AG20443 (cell line): ENCODE data around the gene PTPRN2.
"Not testable (repeated sequence)": the region's sequence is repeated elsewhere in the genome, so short reads cannot be mapped to it uniquely, and the experiment has no call there.

Source experiments
- DNase-seq: peaks from one replicate; pipeline ENCODE4 v3.0.0; 2012; ENCODE audit warnings: low spot score, mixed read lengths

PTPRN2 gene

DNA sequence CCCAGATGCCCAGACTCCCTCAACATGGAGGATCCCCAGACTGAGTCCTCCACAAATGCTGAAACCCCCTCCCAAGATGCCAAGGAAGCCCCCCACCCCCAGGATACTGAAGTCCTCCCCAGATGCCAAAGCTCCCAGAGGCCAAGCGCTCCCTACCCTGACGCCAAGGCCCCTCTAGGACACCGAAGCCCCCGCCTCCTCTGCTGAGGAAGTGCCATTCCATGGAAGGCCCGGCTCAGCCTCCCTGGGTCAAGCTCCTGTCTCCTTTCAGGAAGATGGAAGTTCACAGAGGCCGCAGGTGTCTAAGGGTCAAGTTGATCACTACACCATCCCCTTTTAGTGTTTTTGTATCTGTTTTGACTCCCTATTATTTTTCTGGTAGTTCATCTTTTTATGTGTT lies 644.1 kb downstream of the PTPRN2 start:
- no peak for DNase-seq

DNA sequence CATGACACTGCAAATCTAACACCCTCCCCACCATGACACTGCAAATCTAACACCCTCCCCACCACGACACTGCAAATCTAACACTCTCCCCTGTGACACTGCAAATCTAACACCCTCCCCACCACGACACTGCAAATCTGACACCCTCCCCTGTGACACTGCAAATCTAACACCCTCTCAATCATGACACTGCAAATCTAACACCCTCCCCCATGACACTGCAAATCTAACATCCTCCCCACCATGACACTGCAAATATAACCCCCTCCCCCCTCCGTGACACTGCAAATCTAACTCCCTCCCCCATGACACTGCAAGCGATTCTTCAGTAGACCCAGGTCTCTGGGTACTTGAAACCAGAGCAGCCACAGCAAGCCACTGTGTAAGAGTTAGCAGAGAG lies 646.4 kb downstream of the PTPRN2 start:
- DNase-seq, result no peak

DNA sequence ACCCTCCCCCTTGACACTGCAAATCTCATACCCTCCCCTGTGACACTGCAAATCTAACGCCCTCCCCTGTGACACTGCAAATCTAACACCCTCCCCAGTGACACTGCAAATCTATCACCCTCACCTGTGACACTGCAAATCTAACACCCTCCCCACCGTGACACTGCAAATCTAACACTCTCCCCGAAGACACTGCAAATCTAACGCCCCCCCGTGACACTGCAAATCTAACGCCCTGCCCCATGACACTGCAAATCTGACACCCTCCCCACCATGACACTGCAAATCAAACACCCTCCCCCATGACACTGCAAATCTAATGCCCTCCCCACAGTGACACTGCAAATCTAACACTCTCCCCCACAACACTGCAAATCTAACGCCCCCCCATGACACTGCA lies 647.1 kb downstream of the PTPRN2 start:
- no peak for DNase-seq

DNA sequence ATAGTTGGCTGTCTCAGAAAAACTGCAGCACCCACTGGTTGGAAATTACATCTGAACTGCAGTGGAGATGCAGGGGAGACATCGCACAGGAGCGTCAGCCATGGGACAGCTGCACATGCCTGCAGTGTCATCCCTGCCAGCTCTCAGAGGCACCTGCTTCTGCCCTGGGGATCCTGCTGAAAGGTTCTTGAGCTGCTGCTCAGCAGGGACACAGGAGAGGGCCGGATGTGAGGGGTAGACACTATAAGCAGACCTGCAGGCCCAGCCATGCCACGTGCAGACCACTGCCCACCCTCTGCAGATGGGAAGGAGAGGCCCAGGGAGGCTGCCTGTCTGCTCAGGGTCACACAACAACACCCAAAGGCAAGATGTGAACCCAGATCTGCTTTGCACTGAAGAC lies 649.4 kb downstream of the PTPRN2 start:
- no peak for DNase-seq

DNA sequence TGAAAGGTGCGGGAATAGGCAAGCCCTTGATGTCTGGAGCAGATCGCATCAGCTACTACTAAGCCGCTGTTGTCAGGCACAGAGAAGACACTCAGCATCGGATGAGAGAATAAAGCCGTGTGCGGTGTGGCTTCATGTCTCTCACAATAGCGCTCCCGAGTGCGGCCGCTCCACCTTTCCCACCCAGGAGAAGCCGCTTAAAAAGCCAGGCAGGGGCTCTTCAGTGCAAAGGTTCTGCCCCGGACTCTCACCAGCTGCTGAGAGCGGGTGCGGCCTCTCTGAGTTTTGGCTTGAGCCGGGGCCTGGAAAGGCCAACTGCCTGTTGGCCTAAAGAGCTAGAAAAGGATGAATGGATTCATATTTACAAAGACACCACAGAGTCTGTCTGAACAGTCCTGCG lies 650.2 kb downstream of the PTPRN2 start:
- DNase-seq, result no peak

DNA sequence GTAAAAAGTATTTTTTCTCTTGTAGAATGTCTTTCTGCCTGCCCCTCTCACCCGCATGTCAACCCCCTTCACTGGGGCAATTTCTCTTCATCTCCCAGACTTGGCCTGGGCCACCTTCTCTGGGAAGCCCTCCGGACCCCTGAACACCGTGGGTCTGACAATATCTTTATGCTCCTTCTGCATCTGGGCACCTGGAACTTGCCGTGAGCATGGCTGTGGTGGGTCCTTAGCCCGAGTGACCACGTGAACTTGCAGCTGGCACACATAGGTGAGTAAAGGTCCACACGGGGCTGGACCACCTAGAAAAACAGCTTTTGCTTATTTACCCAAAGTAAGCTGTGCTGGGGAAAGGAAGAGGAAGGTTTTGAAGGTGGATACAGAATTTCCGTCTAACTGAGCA lies 650.6 kb downstream of the PTPRN2 start:
- no peak for DNase-seq

DNA sequence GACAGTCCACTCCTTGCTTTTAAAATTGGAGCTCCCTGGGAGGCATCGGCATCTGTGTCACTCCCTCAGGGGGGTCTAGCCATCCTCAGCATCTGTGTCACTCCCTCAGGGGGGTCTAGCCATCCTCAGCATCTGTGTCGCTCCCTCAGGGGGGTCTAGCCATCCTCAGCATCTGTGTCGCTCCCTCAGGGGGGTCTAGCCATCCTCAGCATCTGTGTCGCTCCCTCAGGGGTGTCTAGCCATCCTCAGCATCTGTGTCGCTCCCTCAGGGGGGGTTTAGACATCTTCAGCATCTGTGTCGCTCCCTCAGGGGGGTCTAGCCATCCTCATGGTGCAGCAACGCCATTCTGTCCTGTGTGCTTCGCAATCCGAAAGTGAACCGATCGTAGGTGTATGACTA lies 651.9 kb downstream of the PTPRN2 start:
- DNase-seq, result not testable (repeated sequence)

DNA sequence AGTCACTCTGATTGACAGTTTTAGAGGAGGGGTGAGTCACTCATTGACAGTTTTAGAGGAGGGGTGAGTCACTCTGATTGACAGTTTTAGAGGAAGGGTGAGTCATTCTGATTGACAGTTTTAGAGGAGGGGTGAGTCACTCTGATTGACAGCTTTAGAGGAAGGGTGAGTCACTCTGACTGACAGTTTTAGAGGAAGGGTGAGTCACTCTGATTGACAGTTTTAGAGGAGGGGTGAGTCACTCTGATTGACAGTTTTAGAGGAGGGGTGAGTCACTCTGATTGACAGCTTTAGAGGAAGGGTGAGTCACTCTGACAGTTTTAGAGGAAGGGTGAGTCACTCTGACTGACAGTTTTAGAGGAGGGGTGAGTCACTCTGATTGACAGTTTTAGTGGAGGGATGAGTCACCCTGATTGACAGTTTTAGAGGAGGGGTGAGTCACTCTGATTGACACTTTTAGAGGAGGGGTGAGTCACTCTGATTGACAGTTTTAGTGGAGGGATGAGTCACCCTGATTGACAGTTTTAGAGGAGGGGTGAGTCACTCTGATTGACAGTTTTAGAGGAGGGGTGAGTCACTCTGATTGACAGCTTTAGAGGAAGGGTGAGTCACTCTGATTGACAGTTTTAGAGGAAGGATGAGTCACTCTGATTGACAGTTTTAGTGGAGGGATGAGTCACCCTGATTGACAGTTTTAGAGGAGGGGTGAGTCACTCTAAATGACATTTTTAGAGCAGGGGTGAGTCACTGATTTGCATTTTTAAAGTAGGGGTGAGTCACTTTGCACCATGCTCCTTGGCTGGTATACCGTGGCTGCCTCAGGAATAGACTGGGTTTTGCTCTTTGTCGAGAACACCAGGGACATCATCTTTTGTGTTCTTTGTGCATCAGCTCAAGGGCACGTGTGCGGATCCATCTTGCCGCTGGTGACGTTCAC lies 654.1 kb downstream of the PTPRN2 start:
- not testable (repeated sequence) for DNase-seq

DNA sequence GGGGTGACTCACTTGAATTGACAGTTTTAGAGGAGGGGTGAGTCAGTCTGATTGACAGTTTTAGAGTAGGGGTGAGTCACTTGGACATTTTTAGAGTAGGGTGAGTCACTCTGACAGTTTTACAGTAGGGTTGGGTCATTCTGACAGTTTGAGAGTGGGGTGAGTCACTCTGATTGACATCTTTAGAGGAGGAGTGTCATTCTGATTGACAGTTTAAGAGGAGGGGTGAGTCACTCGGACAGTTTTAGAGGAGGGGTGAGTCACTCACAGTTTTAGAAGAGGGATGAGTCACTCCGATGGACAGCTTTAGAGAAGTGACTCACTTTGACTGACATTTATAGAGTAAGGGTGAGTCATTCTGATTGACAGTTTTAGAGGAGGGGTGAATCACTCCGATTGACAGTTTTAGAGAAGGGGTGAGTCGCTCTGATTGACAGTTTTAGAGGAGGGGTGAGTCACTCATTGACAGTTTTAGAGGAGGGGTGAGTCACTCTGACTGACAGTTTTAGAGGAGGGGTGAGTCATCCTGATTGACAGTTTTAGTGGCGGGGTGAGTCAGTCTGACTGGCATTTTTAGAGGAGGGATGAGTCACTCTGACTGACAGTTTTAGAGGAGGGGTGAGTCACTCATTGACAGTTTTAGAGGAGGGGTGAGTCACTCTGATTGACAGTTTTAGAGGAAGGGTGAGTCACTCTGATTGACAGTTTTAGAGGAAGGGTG lies 655.0 kb downstream of the PTPRN2 start:
- DNase-seq, result no peak

DNA sequence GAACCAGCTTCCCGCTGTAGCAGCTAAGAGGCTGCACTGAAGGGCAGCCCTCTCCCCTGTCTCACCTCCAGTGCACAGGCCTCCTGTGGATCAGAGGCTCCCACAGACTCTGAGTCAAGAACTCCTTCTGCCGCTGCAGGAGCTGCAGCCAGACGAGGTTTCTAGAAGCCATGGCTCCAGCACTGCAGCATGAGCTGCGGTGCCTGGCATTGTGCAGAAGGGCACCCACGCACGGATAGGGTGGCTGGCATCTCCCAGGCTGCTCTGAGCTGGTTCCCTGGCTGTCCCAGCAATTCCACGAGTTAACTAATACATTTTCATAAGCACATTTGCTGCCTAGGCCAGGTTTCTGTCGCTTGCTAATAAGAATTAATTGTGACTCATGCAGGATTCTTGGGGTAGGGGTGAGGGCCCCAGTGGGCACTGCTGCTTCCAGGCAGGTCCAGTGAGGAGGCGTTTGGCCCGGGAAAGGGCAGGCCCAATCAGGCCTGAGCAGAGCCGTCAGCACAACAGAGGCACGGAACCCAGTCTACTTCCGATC lies 656.6 kb downstream of the PTPRN2 start:
- no peak for DNase-seq

DNA sequence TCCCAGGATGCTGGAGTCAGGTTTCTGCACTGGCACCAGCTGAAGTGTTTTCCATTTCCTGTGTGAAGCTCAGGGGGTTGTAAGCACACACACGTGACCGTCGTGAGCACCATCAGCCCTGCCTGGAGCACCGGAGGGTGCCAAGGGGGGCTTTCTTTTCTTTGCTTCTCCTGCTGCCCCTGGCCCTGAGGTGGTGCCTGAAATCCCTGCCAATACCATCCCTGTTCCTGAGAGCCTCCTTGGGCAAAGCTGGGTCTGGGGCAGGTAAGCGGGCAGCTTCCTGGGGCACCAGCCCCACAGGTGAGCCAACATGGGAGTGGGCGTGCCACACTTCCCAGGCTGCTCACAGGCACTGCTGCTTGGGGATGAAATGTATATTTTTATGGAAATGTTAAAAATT lies 657.2 kb downstream of the PTPRN2 start:
- DNase-seq, result no peak

DNA sequence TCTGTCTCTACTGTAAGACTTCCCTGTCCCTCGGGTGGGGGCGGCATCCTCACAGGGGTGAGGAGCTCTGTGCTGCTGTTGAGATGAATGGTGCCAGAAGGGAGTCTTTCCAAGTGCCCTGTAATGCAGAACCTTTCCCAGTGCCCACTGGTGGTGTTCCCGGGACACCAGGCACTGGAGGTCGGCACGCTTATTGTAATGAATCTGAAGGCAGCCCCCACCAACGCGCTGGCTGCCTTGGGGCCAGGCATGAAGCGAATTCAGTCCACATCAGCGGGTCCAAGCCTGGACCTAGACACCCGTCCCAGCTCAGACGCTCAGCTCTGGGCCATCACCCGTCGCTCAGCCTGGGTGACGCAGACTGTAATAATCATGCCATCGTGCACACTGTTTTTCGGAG lies 658.0 kb downstream of the PTPRN2 start:
- DNase-seq, result no peak

DNA sequence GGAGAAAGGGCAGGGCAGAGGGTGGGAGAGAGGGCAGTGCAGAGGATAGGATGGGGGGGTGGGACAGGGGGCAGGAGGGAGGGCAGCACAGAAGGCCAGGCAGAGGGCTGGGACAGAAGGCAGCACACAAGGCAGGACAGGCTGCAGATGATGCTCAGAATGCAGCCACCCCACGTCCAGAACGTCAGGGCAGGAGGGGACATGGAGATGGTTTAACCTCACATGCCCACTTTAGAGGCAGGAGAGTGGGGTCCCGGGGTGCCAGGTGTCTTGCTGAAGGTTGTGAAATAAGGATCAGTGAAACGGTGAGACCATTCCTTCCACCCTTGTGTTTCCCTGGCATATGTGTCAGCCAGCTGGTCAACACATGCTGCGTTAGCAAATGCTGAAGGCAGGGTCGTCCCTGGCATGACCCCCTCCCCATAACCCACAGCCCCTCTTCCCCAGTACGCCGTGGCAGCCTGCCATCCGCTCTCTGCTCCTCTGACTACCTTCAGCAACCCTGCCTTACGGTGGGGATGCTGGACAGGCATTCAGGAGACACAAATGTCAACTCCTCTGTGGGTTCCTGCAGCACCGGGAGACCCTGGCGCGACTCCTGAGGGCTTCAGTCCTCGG lies 658.7 kb downstream of the PTPRN2 start:
- DNase-seq, result no peak

DNA sequence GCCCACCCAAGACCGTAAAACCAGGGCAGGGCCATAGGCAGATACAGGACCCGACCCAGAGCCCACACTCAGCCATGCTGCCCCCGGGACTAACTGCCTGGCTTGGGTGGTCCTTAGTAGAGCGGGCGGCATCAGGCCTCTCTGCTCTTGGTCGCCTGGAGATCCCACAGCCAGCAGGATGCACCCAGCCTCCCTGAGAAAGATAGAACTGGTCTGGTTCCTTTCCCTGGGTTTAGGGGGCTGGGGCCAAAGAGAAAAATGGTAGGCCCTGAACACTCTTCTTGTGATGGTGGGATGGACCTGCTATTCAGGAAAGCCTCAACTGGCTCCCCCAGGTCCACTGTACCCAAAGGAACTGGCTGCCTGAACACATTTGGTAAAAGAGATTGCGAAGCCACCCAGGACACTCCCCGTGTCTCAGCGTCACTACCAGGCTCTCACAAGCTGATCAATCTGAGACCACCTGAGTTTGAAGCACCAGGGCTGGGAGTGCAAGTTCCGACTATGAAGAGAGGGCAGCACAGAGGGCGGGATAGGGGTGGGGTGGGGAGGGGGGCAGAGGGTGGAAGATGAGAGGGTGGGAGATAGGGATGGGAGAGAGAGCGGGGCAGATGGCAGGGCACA lies 659.3 kb downstream of the PTPRN2 start:
- DNase-seq, result no peak

DNA sequence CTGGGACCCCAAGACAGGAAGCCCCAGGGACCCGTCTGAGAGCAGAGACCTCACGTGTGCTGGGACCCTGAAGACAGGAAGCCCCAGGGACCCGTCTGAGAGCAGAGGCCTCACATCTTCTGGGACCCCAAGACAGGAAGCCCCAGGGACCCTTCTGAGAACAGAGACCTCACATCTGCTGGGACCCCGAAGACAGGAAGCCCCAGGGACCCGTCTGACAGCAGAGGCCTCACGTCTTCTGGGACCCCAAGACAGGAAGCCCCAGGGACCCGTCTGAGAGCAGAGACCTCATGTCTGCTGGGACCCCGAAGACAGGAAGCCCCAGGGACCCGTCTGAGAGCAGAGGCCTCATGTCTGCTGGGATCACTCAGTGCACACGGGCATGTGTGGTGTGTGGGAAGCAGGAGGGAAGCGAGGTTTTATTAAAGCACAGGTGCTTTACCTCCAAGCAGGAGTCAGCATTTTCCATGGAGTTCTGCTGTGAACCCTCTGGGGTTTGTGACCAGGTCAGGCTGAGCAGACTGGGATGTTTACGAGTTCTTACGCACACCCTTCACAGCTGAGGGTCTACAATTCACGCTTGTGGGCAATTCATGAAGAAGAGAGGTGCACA lies 660.2 kb downstream of the PTPRN2 start:
- no peak for DNase-seq

DNA sequence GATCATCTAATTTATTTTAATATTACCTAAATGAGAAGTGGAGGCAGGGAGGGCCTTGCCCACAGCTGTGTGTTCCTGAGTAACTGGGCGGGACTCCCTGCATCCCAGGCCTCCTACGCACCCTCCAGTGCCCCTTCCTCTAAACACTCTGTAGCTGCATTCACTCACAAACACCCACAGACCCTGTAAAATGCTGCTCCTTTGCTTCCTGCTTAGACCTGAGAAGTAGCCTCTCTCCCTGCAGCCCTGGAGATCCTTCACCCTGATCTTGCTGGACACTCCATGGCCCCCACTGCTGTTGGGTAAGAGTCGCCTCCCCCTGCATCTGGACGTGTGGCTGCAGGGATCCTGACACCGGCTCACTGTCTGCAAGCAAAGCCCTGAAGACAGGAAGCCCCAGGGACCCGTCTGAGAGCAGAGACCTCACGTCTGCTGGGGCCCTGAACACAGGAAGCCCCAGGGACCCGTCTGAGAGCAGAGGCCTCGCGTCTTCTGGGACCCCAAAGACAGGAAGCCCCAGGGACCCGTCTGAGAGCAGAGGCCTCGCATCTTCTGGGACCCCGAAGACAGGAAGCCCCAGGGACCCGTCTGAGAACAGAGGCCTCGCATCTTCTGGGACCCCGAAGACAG lies 661.0 kb downstream of the PTPRN2 start:
- DNase-seq, result no peak

DNA sequence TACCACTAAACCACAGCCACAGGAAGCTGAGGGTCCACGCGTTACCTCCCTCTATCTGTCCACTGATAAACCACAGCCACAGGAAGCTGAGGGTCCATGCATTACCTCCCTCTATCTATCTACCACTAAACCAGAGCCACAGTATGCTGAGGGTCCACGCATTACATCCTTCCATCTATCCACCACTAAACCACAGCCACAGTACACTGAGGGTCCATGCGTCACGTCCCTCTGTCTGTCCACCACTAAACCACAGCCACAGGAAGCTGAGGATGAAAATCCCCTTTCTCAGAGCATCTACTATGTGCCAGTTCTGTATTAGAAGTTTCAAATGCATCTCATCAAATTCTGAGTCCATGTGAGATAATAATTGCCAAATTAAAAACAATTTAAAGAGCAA lies 661.5 kb downstream of the PTPRN2 start:
- no peak for DNase-seq

DNA sequence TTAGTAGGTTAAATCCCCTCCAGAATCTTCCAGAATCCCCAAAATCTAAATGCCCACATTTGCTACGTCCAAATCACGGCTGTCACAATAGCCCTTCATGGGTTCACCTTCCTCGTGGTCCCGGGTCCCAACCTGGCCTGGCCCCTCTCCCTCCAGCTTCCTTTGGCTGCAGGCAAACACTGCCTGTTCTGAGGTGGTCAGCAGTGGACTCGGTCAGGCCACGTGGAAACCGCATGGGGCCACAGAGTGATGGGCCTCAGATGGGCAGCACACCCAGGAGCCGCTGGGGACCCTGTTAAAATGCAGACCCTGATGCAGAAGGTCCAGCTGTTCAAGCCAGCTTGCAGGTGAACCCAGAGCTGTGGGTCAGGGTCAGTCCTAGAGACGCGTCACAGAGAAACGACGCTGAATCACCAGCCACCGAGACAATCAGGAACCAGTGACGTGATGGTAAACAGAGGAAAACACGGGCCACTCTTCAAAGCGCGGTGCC lies 662.2 kb downstream of the PTPRN2 start:
- no peak for DNase-seq

DNA sequence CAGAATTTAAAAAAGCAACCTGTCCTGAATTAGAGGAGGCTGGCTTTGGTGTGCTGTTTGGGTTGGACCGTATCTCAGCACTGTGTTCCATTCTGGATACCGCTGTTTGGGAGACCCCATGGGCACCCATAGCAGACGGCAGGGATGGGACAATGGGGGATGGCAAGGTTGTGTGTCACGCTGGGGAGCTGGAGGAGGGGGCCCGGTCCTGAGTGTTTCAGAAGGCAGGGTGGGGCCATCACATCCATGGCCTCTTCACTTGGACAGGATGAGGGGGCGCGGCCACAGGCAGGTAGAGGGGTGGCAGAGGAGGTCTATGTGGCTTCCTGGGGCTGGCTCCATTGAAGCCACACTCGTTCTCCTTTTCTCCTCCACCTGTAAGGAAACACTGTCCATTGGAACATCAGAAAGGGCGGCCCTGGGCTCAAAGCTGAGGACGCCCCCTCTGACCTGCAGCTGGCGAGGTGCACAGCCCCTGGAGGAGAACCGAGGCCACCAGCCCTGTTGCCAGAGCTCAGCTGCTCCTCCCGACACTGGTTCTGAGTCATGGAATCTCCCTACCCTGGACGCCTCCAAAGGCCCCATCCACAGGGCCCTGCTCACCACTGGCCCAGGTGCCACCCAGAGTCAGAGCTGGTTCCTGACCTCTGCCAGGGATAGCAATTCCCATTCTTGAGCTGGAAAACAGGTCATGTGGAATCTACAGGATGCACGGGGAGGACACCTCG lies 663.6 kb downstream of the PTPRN2 start:
- no peak for DNase-seq

DNA sequence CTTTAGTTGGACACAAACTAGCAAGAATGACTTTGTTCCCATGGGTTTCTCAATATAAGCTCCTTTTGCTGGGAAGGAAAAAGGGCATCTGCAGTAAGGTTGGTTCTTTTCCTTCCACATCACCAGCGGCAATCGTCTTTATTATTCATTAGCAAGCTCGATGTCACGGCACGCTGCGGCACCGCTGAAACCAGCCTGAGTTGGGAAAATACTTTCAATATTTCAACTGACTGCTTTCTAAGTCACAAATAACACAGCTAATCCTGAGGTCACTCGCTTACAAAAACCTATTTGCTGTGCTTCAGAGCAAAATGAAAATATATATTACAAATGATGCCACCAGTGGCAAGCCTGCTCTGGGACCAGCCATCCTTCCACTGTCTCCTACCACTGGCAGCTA lies 665.0 kb downstream of the PTPRN2 start:
- DNase-seq, result no peak
